Measurements from ENCODE around the gene KCND3.

DNA sequence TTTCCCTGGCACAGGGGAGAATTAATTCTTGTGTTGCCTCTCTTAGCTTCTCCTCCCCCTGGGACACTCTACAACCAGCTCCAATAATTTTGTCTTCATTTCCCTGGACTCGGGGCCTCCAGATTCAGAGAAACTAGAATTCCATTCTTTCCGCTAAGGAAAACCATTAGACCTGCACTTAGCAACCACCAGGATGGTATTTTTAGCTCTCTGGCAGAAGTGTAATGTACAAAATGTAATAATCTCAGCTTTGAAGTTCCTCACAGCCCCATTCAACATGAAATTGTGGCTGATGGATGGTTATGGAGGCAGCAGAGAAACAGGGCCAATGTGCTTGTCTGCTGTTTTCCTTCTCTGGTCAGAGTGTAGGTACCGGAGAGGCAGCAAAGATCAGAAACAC, 113.8 kb downstream of the KCND3 start:
- no peak for TF ChIP-seq POLR2A (IDR thresholded peaks at IDR 0.05; ENCODE audit: low read depth, low read length)
- no peak for TF ChIP-seq POLR2AphosphoS5 (IDR thresholded peaks at IDR 0.05; ENCODE audit: low read depth, low read length)

Data from GM12892 (cell line).